ENCODE measurements around the gene NDUFAB1. TPM values are rescaled to one million over a fixed set of nuclear protein-coding genes. Genes with fewer than 3 reads are reported as not detected.

The NDUFAB1 gene
- total RNA-seq, 1 experiment from 2014 or later, result 98.3 TPM

- ChIA-PET CTCF (interaction anchor here (0.6 to 0.7 kb wide), 2 partner anchors 75 to 393 kb away, joined by 3 to 4 read pairs; no protein-coding TSS in a partner anchor), POLR2A (interaction anchor here (1.0 kb wide), 1 partner anchor 67 kb away, joined by 3 read pairs; the partner anchor contains the start of gene PALB2)
- intact Hi-C loops (cut with micrococcal nuclease), result no loop called here
- TF ChIP-seq, protein P1, sequence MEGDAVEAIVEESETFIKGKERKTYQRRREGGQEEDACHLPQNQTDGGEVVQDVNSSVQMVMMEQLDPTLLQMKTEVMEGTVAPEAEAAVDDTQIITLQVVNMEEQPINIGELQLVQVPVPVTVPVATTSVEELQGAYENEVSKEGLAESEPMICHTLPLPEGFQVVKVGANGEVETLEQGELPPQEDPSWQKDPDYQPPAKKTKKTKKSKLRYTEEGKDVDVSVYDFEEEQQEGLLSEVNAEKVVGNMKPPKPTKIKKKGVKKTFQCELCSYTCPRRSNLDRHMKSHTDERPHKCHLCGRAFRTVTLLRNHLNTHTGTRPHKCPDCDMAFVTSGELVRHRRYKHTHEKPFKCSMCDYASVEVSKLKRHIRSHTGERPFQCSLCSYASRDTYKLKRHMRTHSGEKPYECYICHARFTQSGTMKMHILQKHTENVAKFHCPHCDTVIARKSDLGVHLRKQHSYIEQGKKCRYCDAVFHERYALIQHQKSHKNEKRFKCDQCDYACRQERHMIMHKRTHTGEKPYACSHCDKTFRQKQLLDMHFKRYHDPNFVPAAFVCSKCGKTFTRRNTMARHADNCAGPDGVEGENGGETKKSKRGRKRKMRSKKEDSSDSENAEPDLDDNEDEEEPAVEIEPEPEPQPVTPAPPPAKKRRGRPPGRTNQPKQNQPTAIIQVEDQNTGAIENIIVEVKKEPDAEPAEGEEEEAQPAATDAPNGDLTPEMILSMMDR (IDR thresholded peaks at IDR 0.05; ENCODE audit: unreplicated experiment), result no peak
- H3K27me3 Mint-ChIP-seq (ENCODE audit: insufficient read depth, unreplicated experiment), result no peaks in the 10 kb centered on the region
- H3K4me3 Mint-ChIP-seq (ENCODE audit: unreplicated experiment), result no peak overlapping the region
- BruUV-seq (replicated peaks), result no TSS peak
- H3K27ac Mint-ChIP-seq (ENCODE audit: low read depth, unreplicated experiment), result no peak overlapping the region
- DNase-seq (ENCODE audit: unreplicated experiment), result no peak
- H3K36me3 Mint-ChIP-seq (ENCODE audit: insufficient read depth, unreplicated experiment), result peaks cover 47% of the 10 kb centered on the region
- peaks cover 4% of the 10 kb centered on the region for H3K4me1 Mint-ChIP-seq (ENCODE audit: insufficient read depth, unreplicated experiment)
- peaks cover 7% of the 10 kb centered on the region for H3K9me3 Mint-ChIP-seq (ENCODE audit: unreplicated experiment)
These were observed 22.3 kb downstream of the NDUFAB1 start for GRCh38 chr16:23573817-23574216.

GRCh38 chr16:23572394-23572793, 23.7 kb downstream of the NDUFAB1 start:
- TF ChIP-seq, protein P1 (IDR thresholded peaks at IDR 0.05; ENCODE audit: unreplicated experiment), result no peak
- DNase-seq (ENCODE audit: unreplicated experiment), result no peak
- Mint-ChIP-seq H3K27me3 (ENCODE audit: insufficient read depth, unreplicated experiment) (no peaks in the 10 kb centered on the region), H3K27ac (ENCODE audit: low read depth, unreplicated experiment) (no peak overlapping the region), H3K4me1 (ENCODE audit: insufficient read depth, unreplicated experiment) (peaks cover 4% of the 10 kb centered on the region), H3K9me3 (ENCODE audit: unreplicated experiment) (peaks cover 7% of the 10 kb centered on the region), H3K4me3 (ENCODE audit: unreplicated experiment) (no peak overlapping the region), H3K36me3 (ENCODE audit: insufficient read depth, unreplicated experiment) (peaks cover 48% of the 10 kb centered on the region)
- ChIA-PET CTCF (interaction anchor here (0.5 kb wide), 1 partner anchor 18 kb away, joined by 3 read pairs; no protein-coding TSS in a partner anchor), POLR2A (no interaction called here)
- intact Hi-C loops (cut with micrococcal nuclease), result no loop called here
- no TSS peak for BruUV-seq (replicated peaks)

GRCh38 chr16:23571895-23572294, 24.2 kb downstream of the NDUFAB1 start:
- no peak overlapping the region for H3K27ac Mint-ChIP-seq (ENCODE audit: low read depth, unreplicated experiment)
- TF ChIP-seq, protein P1 (IDR thresholded peaks at IDR 0.05; ENCODE audit: unreplicated experiment), result no peak
- BruUV-seq (replicated peaks), result no TSS peak
- CTCF ChIA-PET, result no interaction called here
- peaks cover 7% of the 10 kb centered on the region for H3K9me3 Mint-ChIP-seq (ENCODE audit: unreplicated experiment)
- H3K27me3 Mint-ChIP-seq (ENCODE audit: insufficient read depth, unreplicated experiment), result no peaks in the 10 kb centered on the region
- H3K4me3 Mint-ChIP-seq (ENCODE audit: unreplicated experiment), result no peak overlapping the region
- intact Hi-C loops (cut with micrococcal nuclease), result no loop called here
- H3K4me1 Mint-ChIP-seq (ENCODE audit: insufficient read depth, unreplicated experiment), result peaks cover 4% of the 10 kb centered on the region
- DNase-seq (ENCODE audit: unreplicated experiment), result no peak
- peaks cover 52% of the 10 kb centered on the region for H3K36me3 Mint-ChIP-seq (ENCODE audit: insufficient read depth, unreplicated experiment)
- POLR2A ChIA-PET, result no interaction called here

DNA sequence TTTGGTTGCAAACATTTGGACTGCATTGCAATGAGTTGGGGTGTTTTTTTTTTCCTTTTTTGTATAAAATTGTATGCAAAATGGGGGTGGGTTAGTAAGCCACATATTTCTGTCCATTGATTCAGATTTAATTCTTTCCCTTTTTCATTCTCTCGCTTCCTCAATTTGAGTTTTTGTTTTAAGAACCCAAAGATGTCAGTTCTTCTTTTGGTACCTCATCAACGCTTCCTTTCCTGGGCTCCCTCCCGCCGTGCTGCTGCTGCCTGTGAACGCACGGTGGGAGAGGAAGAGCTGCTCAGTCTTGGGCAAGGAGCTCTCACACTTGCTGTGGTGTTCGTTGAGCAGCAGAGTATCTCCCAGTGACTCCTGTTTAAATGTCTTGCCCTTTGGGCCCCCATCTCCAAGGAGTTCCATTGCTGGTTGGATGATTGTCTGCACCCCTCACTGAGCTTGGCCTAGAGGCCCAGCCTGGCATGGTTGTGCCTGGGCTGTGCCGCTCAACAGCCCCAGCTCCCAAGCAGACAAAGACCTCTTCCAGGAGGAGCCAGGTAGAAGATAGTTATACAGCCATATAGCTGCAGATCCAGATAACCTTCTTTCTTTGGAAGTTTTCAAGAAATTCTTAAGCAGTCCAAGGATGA, 25.0 kb downstream of the NDUFAB1 start:
- H3K36me3 Mint-ChIP-seq (ENCODE audit: insufficient read depth, unreplicated experiment), result peaks cover 55% of the 10 kb centered on the region
- TF ChIP-seq, protein P1 (IDR thresholded peaks at IDR 0.05; ENCODE audit: unreplicated experiment), result no peak
- H3K9me3 Mint-ChIP-seq (ENCODE audit: unreplicated experiment), result peaks cover 7% of the 10 kb centered on the region
- H3K4me3 Mint-ChIP-seq (ENCODE audit: unreplicated experiment), result no peak overlapping the region
- DNase-seq (ENCODE audit: unreplicated experiment), result no peak
- ChIA-PET POLR2A (no interaction called here), CTCF (interaction anchor here (0.6 to 0.9 kb wide), 2 partner anchors 136 to 178 kb away, joined by 3 read pairs; no protein-coding TSS in a partner anchor)
- peaks cover 4% of the 10 kb centered on the region for H3K4me1 Mint-ChIP-seq (ENCODE audit: insufficient read depth, unreplicated experiment)
- BruUV-seq (replicated peaks), result no TSS peak
- no peaks in the 10 kb centered on the region for H3K27me3 Mint-ChIP-seq (ENCODE audit: insufficient read depth, unreplicated experiment)
- intact Hi-C loops (cut with micrococcal nuclease), result no loop called here
- no peak overlapping the region for H3K27ac Mint-ChIP-seq (ENCODE audit: low read depth, unreplicated experiment)
